ENCODE measurements around the gene PRDM11.

- TF ChIP-seq, protein P1, sequence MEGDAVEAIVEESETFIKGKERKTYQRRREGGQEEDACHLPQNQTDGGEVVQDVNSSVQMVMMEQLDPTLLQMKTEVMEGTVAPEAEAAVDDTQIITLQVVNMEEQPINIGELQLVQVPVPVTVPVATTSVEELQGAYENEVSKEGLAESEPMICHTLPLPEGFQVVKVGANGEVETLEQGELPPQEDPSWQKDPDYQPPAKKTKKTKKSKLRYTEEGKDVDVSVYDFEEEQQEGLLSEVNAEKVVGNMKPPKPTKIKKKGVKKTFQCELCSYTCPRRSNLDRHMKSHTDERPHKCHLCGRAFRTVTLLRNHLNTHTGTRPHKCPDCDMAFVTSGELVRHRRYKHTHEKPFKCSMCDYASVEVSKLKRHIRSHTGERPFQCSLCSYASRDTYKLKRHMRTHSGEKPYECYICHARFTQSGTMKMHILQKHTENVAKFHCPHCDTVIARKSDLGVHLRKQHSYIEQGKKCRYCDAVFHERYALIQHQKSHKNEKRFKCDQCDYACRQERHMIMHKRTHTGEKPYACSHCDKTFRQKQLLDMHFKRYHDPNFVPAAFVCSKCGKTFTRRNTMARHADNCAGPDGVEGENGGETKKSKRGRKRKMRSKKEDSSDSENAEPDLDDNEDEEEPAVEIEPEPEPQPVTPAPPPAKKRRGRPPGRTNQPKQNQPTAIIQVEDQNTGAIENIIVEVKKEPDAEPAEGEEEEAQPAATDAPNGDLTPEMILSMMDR (IDR thresholded peaks at IDR 0.05): no peak
- TF ChIP-seq POLR2A (IDR thresholded peaks at IDR 0.05): no peak
Measured at GRCh38 chr11:45143494-45143893, 2.9 kb upstream of the PRDM11 start.

All from body of pancreas (tissue), 4 donors.